HG03135 (cell line): ENCODE data around the gene PRPF8.
"Not testable (repeated sequence)": the region's sequence is repeated elsewhere in the genome, so short reads cannot be mapped to it uniquely, and the experiment has no call there.

Experiments used
- ATAC-seq: cut with Tn5 transposase; IDR thresholded peaks from one replicate; pipeline ENCODE4 v1.9.1; 2021; ENCODE audit warnings: mild to moderate bottlenecking, moderate library complexity; ENCODE audit not compliant: unreplicated experiment

PRPF8 gene

DNA sequence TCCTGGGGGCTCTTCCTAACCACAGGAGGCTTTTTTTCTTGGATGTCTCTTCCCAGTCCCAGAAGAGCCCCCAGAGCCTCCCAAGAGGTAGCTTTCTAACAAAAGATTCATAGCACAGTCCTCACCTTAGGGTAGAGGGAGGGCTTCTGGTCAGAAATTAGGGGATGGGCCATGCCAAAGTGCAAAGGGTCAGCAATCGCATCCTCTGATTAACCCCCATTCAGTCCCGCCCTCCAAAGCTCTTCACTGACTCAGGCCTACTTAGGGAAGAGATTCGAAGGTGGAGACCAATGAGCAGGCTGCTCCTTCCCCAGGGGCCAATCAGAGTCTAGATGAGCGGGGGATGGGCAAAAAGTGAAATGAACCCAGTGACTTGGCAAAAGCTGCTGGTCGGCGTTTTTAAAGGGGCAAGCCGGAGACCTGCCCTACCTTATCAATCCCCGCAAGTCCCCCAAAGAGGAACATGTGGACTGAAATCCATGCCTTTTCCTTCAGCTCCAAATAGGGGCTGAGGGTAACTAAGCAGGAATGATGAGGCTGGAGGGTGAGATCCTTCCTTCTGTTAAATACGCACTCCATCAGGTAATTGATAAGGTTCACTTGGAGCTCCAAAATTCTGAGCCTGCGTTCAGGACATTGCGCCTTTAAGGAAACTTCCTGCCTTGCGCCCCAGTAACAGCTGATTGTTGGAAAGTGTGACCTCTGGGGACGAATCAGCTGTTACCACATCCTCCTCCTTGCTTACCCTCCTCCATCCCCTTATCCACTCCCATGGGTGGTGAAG is 32.4 kb upstream of the PRPF8 start:
- peak; percentile 46 for ATAC-seq

DNA sequence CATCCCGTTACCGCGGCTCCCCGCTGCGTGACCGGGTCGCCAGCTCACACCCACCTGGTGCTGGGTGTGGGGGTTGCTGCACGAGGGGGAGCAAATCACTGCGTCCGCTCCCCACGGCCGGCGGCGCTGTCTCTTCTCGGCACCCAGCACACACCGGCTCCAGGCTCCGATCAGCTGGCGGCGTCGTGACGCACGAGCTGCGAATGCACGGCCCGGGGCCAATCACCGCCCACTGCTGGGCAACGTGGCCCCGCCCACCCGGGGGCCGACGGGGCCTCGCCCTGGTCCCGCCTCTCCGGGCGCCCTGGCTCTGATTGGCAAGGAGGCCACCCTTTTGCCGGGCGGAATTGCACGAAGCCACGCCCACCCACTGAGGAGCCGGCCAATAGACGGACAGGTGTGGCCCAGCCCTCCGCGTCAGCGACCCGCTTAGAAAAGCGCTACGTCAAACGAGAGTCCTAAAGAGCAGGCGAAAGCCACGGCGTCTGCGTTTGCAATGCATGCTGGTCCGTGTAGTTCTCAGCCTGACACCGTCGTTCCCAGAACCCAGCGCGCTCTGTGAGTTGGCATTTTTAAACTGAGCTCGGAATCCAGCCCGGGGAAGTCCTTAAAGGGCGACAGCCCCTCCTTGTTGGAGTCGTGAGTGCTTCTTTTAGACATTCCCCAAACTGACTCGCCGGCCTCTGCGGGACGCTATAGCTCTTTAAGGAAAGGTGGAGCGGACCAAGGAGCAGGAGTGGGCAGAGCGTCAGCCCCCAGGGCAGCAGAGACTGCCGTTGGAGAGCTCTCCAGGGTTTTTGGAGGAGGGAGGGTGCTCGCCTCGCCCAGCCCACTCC is 31.6 kb upstream of the PRPF8 start:
- peak; percentile 75 for ATAC-seq

DNA sequence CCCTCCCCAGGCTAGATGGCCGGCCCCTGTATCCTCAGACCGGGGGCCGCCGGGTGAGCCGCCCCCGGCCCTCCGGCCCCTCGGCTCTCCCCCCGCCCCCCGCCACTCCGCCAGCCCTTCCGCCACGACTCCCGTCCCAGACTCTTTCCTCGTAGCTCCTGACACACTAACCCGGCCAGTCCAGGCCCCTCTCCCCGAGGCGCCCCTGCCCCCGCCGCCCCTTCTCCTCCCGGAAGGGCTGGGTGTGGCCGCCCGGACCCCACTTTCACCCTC is 31.1 kb upstream of the PRPF8 start:
- no peak for ATAC-seq

DNA sequence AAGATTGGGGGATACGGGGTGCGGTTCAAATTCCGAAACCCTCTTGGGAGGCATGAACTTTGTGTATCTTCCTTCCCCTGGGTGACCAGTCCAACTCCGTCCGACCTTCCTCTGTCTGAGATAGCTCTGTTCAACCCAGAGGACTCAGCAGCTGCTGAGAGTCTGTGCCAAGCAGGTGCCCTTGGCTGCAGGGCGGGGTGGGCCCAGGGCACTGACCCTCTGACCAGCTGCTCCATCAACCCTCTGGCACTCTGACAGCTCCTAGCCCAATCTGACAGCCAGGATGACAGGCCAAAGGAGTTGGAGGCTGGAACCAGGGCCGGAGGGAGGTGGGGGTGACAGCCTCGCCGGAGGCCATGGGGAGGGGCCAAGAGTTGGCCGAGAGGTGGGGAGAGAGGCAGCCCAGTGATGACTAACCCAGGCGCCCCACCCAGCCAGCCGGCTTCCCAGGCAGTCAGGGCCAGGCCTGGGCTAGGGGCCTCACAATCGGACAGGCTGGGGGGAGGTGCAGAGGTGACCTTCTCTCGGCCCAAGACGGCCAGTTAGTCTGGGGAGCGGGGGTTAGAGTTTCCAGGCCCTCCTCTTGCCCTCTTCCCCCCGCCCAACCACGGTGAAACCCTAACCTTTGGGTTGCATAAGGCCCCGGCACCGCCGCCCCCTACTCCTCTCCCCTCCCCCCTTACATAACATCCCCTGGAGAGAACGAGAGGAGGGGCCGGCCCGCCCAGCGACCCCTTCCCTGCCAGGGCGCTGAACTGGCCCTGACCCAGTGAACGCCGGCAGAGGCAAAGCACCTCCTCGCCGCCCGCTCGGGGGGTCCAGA is 30.5 kb upstream of the PRPF8 start:
- ATAC-seq = no peak

DNA sequence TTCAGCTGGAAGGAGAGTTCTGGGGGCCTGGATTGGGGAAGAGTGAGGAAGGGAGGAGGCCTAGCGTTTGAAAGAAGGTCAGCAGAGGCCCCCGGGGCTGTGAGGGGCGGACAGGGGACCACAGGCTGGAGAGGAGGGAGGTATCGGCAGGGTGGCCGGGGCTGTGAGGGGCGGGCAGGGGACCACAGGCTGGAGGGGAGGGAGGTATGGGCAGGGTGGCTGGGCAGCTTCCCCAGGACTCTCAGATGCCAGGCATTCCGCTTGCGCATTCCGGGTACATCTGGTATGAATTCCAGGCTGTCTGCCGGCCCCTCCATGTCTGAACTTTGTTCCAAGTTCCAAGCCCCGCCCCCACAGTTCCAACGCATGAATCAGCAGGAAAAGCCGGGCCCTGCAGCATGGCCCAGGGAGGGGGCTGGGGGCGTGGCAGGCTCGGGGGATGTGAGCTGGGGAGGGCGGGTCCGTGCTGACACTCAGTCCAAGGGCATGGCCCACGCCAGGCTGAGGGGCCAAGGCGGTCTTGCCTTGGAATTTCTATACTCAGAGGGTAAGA is 29.8 kb upstream of the PRPF8 start:
- ATAC-seq = no peak

DNA sequence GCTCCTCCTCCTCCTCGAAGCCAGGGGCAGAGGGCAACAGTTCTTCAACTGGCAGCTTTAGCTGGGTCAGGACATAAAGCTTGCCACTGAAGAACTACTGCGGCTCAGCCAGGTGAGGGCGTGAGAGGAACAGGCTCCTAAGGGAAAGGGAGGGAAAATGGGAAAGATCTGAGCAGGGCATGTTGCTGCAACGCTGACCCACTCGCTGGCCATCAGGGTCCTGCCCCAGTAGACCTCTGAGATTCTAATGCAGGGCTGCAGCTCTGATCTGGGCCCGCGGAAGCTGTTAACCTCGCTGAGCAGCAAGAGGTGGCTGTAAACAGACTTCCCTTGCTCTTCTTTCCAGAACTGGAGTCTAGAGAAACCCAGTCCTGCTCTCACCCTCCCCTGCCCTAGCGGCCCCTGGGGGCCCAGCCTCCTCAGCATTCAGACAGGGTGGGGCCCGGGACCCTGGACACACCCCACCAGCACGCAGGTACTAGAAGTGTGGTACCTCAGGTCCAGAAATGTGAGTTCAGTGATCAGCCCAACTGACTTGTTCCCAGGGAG is 29.3 kb upstream of the PRPF8 start:
- no peak for ATAC-seq

DNA sequence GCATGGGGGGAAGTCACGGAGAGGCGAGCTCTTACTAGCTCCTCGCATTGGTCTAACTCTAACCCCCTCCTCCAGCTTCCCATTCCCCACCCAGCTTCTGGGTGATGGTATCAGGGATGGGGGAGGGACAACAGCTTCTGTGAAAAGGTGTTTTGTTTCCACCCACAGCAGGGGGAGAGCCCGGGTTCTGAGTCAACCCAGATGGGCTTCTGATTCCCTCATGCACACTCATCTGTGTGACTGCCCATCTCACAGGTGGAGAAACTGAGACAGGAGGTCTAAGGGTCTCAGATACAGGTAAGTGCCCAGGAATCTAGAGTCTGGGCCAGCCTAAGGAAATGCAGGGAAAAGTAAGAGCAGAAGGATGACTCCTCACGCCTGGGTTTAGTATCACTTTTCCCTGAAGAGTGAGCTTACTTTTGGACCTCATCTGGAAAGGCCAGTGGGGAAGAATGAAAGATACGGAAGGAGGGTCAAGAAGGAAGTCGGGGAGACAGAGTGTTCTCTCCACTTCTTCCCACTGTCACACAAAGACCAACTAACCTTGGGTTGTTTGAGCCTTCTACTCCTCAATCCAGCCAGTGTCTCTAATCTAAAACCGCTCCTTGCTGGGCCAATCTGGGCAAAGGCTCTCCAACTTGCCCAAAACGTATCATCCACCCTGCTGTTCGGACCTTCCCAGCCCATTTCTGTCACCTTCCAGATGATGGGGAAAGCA is 28.7 kb upstream of the PRPF8 start:
- no peak for ATAC-seq

DNA sequence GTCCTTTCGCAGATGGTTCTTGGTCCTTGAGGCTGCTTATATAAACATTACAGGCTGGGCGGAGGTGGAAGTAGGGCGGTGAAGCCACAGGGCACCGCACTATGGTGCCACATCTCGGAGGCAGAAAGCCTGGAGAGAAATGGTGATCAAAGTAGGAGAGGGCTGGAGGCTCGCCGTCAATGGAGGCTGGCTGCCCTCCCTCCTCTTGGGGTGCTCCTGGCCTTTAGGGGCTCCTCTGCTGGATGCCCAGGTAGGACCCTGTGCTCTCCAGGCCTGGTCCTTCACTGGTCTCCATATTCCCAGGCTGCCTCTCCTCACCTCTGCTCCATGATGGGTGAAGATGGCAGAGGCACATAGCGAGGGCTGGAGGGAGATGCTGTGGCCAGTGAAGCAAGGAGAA is 27.6 kb upstream of the PRPF8 start:
- ATAC-seq = no peak

DNA sequence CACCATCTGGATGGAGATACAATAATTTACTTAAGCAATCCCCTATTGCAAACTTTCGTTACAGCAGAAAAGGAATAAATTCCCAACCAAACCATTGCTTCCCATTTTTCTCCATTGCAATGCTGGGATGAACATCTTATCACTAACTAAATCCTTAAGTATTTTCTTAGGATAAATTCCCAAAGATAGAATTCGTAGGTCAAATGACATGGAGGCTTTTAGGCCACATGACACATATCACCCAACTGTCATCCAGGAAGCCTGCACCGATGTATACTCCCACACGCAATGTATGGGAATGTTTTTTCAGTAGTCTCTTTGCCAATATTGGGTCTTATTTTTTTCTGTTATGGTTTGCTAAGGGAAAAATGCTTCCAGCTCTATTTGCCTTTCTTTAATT is 27.1 kb upstream of the PRPF8 start:
- ATAC-seq = no peak

DNA sequence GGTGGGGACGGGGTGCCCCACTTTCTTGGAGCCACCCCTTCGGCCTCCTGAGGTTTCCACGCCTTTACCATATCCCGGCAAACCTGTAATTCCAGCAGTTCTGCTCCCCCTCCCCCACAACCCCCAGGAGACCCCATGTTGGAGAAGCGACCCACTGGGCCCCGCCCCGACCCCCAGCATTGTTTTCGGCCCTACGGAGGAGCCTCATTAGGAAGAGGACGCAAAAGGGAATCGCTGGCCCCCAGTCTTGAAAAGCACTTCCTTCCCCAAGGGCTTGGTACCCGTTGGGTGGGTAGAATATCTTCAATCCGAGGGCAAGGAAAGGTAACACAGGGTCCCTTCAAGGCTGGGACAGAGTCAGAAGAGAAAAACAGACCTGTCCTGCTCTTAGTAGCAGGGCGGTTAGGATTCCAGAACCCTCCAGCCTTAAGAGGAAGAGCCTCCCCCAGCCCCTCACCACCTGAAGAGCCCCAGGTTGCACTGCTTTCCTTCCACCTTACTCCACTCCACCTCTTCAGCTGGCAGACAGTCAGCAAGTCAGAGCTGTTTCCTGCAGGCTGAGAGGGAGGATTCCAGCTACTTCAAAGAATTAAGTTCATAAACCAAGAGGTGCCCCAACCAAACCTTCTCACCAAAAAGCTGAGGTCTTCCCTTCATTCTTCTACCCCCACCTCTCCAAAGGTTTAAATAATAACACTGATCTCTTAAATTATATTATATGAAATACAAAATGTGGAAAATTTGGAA is 26.3 kb upstream of the PRPF8 start:
- no peak for ATAC-seq

DNA sequence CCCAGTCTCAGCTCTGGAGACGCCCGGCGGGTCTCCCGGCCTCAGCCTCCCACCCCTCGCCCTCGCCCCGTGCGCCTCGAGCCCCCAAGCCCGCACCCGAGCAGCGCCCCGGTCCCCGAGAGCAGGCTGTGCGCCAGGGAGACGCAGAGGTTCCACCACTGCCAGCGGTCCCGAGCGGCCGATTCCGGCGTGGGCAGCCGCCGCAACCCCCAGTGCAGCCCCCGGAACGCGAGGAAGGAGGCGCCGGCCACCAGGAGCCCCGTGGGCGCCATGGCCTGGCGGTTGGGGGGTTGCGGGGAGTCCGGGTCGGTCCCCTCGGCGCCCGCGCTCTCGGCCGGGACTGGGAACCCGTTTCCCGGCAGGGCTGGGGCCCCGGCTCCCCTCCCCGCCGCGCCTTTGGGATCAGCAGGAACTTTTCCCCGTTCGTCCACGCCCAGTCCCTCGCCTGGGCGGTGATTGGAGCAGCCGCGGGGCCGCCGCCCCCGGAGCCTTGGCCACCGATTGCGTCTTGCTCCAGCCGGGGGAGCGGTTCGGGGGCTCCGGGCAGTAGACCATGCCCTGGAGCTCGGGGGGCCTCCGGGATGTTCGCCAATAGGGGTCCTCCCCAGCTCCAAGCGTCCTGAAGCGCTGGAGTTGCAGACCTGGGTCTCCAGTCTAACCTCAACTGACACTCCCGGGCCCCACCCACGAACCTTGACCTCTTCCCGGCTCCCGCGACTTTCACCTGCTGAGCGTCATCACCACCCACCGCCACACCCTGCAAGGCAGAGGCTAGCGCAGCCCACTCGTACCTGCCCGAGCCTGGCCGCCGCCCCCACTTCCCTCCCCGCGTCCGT is 25.5 kb upstream of the PRPF8 start, which contains the start of gene TLCD2:
Gene TLCD2, minus strand, starts transcription at position 407 of the 836 bp plus-strand sequence. Its CDS starts 135 bp downstream, at position 272.
- no peak for ATAC-seq

DNA sequence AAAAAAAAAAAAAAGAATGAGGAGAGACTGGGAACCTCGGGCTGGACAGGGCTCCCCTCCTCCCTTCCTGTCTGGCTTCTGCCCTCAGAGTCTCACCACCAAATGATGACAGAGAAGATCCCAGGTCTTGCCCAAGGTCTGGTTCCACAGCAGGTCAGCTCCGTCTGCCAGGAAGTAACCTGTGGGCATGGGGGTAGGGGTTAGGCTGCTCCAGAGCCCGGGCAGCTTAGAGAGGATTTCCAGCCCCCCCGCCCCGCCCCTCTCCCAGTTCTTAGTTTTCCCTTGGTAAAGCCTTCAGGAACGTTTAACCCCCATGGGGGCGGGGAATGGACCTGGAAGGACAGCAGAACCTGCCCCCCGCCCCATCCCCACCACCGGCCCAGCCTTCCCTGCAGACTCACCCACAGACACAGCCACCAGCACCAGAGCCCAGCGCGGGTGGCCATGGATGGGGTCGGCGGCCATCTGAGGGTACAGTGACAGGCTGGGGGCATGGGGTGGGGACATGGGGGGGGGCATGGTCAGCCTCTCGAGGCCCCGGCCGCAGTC is 24.8 kb upstream of the PRPF8 start:
- ATAC-seq = no peak

DNA sequence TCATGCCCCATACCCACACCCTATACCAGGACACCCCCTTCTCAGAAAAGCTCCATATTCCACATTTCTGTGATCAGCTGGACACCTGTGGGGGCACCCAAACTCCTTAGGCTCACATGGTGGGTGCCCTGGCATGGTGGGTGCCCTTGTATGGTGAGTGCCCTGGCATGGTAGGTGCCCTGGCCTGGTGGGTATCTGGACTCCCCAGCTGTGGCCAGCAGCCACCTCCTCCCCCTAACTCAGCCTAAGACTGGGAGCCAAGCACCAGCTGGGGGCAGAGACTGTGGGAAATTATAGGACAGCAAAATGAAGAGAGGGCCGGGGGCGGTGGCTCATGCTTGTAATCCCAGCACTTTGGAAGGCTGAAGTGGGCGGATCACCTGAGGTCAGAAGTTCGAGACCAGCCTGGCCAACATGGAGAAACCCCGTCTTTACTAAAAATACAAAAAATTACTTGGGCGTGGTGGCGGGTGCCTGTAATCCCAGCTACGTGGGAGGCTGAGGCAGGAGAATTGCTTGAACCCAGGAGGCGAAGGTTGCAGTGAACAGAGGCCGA is 24.2 kb upstream of the PRPF8 start:
- not testable (repeated sequence) for ATAC-seq

DNA sequence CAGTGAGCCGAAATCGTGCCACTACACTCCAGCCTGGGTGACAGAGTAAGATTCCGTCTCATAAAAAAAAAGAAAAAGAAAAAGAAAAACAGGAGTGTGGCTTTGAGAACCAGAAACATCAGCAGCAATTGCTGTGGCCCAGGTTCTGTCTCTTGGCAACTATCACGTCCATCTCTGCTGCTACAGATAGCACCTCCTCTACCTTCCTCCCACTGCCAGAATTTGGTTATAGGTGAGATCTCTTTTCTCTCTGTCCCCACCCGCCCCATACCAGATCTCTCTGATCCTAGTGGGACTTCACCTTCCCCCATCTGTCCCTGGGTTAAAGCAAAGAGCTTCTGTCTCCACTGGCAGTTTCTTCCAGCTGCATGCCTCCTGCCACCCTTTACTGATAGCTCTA is 22.4 kb upstream of the PRPF8 start:
- no peak for ATAC-seq

DNA sequence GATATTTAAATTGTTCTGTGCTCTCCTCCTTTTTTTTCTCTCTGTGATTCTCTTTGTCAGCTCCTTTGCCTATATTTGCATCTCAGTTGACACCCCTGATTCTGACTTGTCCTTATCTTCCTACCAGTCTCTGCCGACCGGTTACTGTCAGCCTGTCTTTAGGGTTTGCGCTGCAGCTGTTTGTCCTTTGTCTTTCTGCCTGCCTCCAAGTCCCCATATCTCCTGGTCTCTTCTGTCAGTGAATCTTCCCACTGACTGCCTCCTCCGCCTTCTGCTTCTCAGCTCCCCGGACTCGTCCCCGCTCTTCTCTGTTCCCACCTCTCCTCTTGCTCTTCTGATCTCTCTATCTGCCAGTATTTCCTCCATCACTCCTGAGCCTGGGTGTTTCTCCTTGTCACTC is 20.3 kb upstream of the PRPF8 start:
- no peak for ATAC-seq

DNA sequence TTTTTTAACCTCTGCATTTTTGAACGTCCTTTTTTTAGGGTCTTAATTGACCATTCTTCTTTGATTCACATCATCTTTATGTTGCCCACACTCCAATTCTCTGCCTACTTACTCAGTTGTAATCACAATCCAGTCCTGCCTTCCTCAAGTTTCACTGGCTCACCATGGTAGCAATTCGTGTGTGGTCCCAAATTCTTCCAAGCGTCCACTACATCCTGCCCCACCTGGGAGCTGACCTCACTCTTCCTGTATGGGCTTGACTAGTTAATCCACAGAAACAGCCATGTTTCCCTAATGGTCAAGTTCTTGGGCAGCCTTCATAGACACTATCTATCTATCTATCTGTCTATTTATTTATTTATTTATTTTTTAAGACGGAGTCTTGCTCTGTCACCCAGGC is 18.4 kb upstream of the PRPF8 start:
- no peak for ATAC-seq

DNA sequence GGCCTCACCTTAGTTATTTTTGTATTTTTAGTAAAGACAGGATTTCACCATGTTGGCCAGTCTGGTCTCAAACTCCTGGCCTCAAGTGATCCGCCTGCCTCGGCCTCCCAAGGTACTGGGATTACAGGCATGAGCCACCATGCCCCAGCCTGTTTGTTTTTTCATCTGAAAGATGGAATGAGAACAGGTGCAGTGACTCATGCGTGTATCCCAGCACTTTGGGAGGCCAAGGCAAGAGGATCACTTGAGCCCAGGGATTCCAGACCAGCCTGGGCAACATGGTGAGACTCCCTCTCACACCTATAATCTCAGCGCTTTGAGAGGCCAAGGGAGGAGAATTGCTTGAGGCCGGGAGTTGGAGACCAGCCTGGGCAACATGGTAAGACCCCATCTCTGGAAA is 15.2 kb upstream of the PRPF8 start:
- not testable (repeated sequence) for ATAC-seq

DNA sequence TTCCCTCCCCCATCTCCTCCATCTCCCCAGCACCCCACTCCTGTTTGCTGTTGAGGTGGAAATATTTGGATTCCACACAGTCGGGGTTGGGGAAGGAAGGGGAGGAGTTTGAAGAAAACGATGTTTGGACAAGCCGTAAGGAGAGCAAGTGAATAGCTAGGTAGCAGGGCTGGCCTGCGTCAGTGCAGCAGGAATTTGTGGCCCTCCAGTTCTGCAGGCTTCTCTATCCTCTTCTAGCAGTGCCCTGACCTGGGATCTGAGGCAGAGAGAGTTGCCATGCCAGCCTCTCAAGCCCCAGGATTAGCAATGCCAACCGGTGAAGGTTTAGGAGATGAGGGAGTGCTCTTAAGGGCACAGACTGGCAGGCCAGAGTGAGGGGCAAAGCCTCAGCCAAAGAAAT is 13.0 kb upstream of the PRPF8 start:
- ATAC-seq = no peak
